CD14-positive monocyte (primary cell): ENCODE results near the gene PALM2AKAP2. TPM values are rescaled to one million over a fixed set of nuclear protein-coding genes. Genes with fewer than 3 reads are reported as not detected.

ENCODE experiments used
- DNase-seq, 3 donors: peaks; one replicate each; pipeline ENCODE4 v3.0.0-alpha.2; 2011 to 2022
- H2AFZ ChIP-seq: 2 replicates; pipeline ENCODE4 v1.6.0; 2012; ENCODE audit warnings: mild to moderate bottlenecking, low read depth, low read length, inconsistent platforms; ENCODE audit not compliant: insufficient read depth, poor library complexity, severe bottlenecking
- H3K27ac ChIP-seq, 2 donors: 1 replicate in 1 of 2; 2 replicates in 1 of 2; pipeline ENCODE4 v1.5.1; 2012 to 2013; ENCODE audit warnings: low read length in 2 of 2, control low read depth in 1 of 2, inconsistent platforms in 1 of 2, low read depth in 1 of 2, mild to moderate bottlenecking in 1 of 2
- H3K27me3 ChIP-seq, 2 donors: one replicate each; pipeline versions ENCODE4 v1.6.0 to v1.6.1; 2011 to 2013; ENCODE audit warnings: low read length in 2 of 2; ENCODE audit not compliant: control insufficient read depth in 2 of 2, insufficient read depth in 2 of 2
- H3K36me3 ChIP-seq, 2 donors: replicated peaks in 1 of 2; 1 replicate in 1 of 2; 2 replicates in 1 of 2; pipeline versions ENCODE4 v1.5.1 to v1.6.1; 2012 to 2013; ENCODE audit warnings: low read length in 2 of 2, control low read depth in 1 of 2, inconsistent platforms in 1 of 2, mild to moderate bottlenecking in 1 of 2; ENCODE audit not compliant: insufficient read depth in 2 of 2, control insufficient read depth in 1 of 2
- H3K4me1 ChIP-seq, 2 donors: 1 replicate in 1 of 2; 2 replicates in 1 of 2; pipeline versions ENCODE4 v1.5.1 to v1.6.1; 2012 to 2013; ENCODE audit warnings: low read length in 2 of 2, control low read depth in 1 of 2, inconsistent platforms in 1 of 2, mild to moderate bottlenecking in 1 of 2, moderate library complexity in 1 of 2; ENCODE audit not compliant: insufficient read depth in 2 of 2, control insufficient read depth in 1 of 2
- H3K4me2 ChIP-seq: replicated peaks from 2 replicates; pipeline ENCODE3; 2012; ENCODE audit warnings: low read length, moderate library complexity, mild to moderate bottlenecking; ENCODE audit not compliant: poor library complexity, severe bottlenecking; ENCODE audit errors: extremely low read depth
- H3K4me3 ChIP-seq, 3 experiments: fragments of 200-600 bp in 1 of 3; sonication (generic) in 1 of 3; replicated peaks in 1 of 3; 1 replicate in 2 of 3; 2 replicates in 1 of 3; pipeline ENCODE4 v1.5.1; 2011 to 2013; ENCODE audit warnings: low read length in 3 of 3, mild to moderate bottlenecking in 3 of 3, control low read depth in 2 of 3, low read depth in 2 of 3, inconsistent platforms in 1 of 3, moderate library complexity in 1 of 3
- H3K79me2 ChIP-seq: 2 replicates; pipeline ENCODE4 v1.6.0; 2012; ENCODE audit warnings: mild to moderate bottlenecking, control low read depth, inconsistent platforms, low read length, moderate library complexity; ENCODE audit not compliant: insufficient read depth
- H3K9ac ChIP-seq: 2 replicates; pipeline ENCODE4 v1.6.0; 2017; ENCODE audit warnings: low read length, mild to moderate bottlenecking; ENCODE audit not compliant: insufficient read depth, poor library complexity, severe bottlenecking
- H3K9me3 ChIP-seq, 2 donors: replicated peaks in 1 of 2; 1 replicate in 1 of 2; 2 replicates in 1 of 2; pipeline versions ENCODE4 v1.5.1 to v1.6.1; 2012 to 2013; ENCODE audit warnings: low read length in 2 of 2, control low read depth in 1 of 2; ENCODE audit not compliant: control insufficient read depth in 1 of 2, insufficient read depth in 1 of 2
- H4K20me1 ChIP-seq: 2 replicates; pipeline ENCODE4 v1.6.0; 2012; ENCODE audit warnings: mild to moderate bottlenecking, low read length, control low read depth, moderate library complexity; ENCODE audit not compliant: insufficient read depth
- H3K27ac Mint-ChIP-seq, 7 donors: one replicate each; pipeline ENCODE4 v1.8.0; 2020; ENCODE audit warnings: mild to moderate bottlenecking in 7 of 7, mixed read lengths in 7 of 7, moderate library complexity in 6 of 7, inconsistent platforms in 2 of 7
- H3K27me3 Mint-ChIP-seq, 3 donors: one replicate each; pipeline ENCODE4 v1.8.0; 2021 to 2022; ENCODE audit warnings: low read depth in 3 of 3, mild to moderate bottlenecking in 3 of 3, mixed read lengths in 3 of 3, moderate library complexity in 3 of 3, inconsistent platforms in 1 of 3
- H3K36me3 Mint-ChIP-seq, 2 donors: one replicate each; pipeline ENCODE4 v1.8.0; 2020; ENCODE audit warnings: mixed read lengths in 2 of 2, inconsistent platforms in 1 of 2, mild to moderate bottlenecking in 1 of 2
- H3K4me1 Mint-ChIP-seq: one replicate; pipeline ENCODE4 v1.8.0; 2020; ENCODE audit warnings: mild to moderate bottlenecking, mixed read lengths
- H3K4me3 Mint-ChIP-seq, 2 donors: one replicate each; pipeline ENCODE4 v1.8.0; 2020; ENCODE audit warnings: mild to moderate bottlenecking in 2 of 2, mixed read lengths in 2 of 2, moderate library complexity in 1 of 2
- H3K9me3 Mint-ChIP-seq, 7 donors: one replicate each; pipeline ENCODE4 v1.8.0; 2020 to 2022; ENCODE audit warnings: mixed read lengths in 7 of 7, mild to moderate bottlenecking in 6 of 7, moderate library complexity in 6 of 7, inconsistent platforms in 2 of 7
- WGBS: methylation state at CpG from one replicate; pipeline ENCODE4 v1.1.5; 2013; ENCODE audit warnings: missing lambda C conversion rate; ENCODE audit not compliant: insufficient coverage; 5-methylcytosine and 5-hydroxymethylcytosine counted together
- intact Hi-C, 2 donors: fragments of 100-400 bp; cut with micrococcal nuclease; formaldehyde crosslinking; loops; one replicate each; pipeline versions ENCODE4 v1.15.0 to v1.15.1; 2023
- polyA plus RNA-seq, 3 donors: library from polyadenylated mRNA; depleted of rRNA in 1 of 3; unstranded in 2 of 3; stranded (reverse) in 1 of 3; fragments of 300-500 nt in 2 of 3; fragments of >200 nt in 1 of 3; fragmentation: Illumina TruSeq in 2 of 3; gene quantifications; 1 replicate in 2 of 3; 2 replicates in 1 of 3; pipeline ENCODE4 v1.2.3, GENCODE V29; 2012 to 2021
- TF ChIP-seq, protein P1 (sequence below): fragments of 200-600 bp; IDR thresholded peaks from one replicate; pipeline ENCODE4 v1.8.0; 2022; ENCODE audit warnings: antibody characterized with exemption, mild to moderate bottlenecking

The PALM2AKAP2 gene
- polyA plus RNA-seq, 3 donors, result not detected

DNA sequence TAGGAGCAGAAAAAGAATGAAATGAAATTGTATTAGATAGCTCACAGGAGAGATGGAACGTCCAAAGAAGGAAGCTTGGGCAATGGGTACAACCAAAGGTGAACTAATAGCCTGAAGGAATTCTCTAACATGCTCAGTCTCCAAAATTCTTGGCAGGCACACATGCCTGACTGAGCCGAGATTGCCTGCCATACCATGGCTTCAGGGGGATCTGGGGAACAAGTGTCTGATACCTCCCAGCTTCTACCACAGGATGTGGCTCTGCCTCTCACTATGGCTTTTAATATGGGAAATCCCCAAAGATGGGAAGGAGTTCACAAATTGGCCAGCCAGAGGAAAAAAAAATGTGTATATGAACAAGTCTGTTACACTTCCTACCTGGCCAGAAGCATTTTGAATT lies 3.6 kb upstream of the PALM2AKAP2 start:
- no peak for DNase-seq
- TF ChIP-seq, protein P1, sequence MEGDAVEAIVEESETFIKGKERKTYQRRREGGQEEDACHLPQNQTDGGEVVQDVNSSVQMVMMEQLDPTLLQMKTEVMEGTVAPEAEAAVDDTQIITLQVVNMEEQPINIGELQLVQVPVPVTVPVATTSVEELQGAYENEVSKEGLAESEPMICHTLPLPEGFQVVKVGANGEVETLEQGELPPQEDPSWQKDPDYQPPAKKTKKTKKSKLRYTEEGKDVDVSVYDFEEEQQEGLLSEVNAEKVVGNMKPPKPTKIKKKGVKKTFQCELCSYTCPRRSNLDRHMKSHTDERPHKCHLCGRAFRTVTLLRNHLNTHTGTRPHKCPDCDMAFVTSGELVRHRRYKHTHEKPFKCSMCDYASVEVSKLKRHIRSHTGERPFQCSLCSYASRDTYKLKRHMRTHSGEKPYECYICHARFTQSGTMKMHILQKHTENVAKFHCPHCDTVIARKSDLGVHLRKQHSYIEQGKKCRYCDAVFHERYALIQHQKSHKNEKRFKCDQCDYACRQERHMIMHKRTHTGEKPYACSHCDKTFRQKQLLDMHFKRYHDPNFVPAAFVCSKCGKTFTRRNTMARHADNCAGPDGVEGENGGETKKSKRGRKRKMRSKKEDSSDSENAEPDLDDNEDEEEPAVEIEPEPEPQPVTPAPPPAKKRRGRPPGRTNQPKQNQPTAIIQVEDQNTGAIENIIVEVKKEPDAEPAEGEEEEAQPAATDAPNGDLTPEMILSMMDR, result no peak
- H3K36me3 ChIP-seq, result no peaks in the 10 kb centered on the region

GRCh38 chr9:109780453-109781033 lies 545 bp downstream of the PALM2AKAP2 start:
- Histone ChIP-seq H3K9me3 (no peaks in the 10 kb centered on the region), H3K4me3 (no peak overlapping the region), H4K20me1 (no peaks in the 10 kb centered on the region), H3K9ac (no peak overlapping the region), H3K4me2 (no peak overlapping the region), H3K79me2 (no peaks in the 10 kb centered on the region), H3K4me1 (no peaks in the 10 kb centered on the region), H3K36me3 (no peaks in the 10 kb centered on the region), H2AFZ (no peak overlapping the region), H3K27ac (no peak overlapping the region), H3K27me3 (peaks cover 42 to 43% of the 10 kb centered on the region in 2 donors)
- intact Hi-C loops, result no loop called here
- TF ChIP-seq, protein P1, result no peak
- peaks cover 5% of the 10 kb centered on the region for H3K4me1 Mint-ChIP-seq
- no peaks in the 10 kb centered on the region for H3K36me3 Mint-ChIP-seq
- 9% methylated on average over 15 of the region's 16 CpGs for WGBS
- peaks cover 32 to 54% (median 36%) of the 10 kb centered on the region in 3 donors for H3K27me3 Mint-ChIP-seq
- H3K27ac Mint-ChIP-seq, result no peak overlapping the region
- peak overlapping the region in 1 of 2 donors; percentile 70 for H3K4me3 Mint-ChIP-seq
- DNase-seq, result no peak
- peaks cover 0 to 4% (median 0%) of the 10 kb centered on the region in 7 donors for H3K9me3 Mint-ChIP-seq

More for the DNA sequence above, 3.6 kb upstream of the PALM2AKAP2 start:
- no peak overlapping the region for H3K4me2 ChIP-seq
- no peaks in the 10 kb centered on the region for H3K4me1 ChIP-seq
- H3K27ac ChIP-seq, result no peak overlapping the region
- H3K9me3 Mint-ChIP-seq, result peaks cover 0 to 5% (median 0%) of the 10 kb centered on the region in 7 donors
- intact Hi-C loops, result no loop called here
- WGBS, result 85% methylated on average over 2 of the region's 2 CpGs
- H2AFZ ChIP-seq, result no peak overlapping the region
- no peaks in the 10 kb centered on the region for H4K20me1 ChIP-seq
- peaks cover 5% of the 10 kb centered on the region for H3K4me1 Mint-ChIP-seq
- H3K27me3 ChIP-seq, result peaks cover 31 to 46% of the 10 kb centered on the region in 2 donors
- no peaks in the 10 kb centered on the region for H3K9me3 ChIP-seq
- no peak overlapping the region for H3K4me3 Mint-ChIP-seq
- no peak overlapping the region for H3K4me3 ChIP-seq
- H3K27ac Mint-ChIP-seq, result no peak overlapping the region
- no peak overlapping the region for H3K9ac ChIP-seq
- H3K79me2 ChIP-seq, result no peaks in the 10 kb centered on the region
- H3K36me3 Mint-ChIP-seq, result no peaks in the 10 kb centered on the region
- peaks cover 31 to 56% (median 33%) of the 10 kb centered on the region in 3 donors for H3K27me3 Mint-ChIP-seq
